Tibial nerve (tissue), 4 donors: ENCODE measurements around the gene LDLRAP1. TPM values are rescaled to one million over a fixed set of nuclear protein-coding genes. Genes with fewer than 3 reads are reported as not detected.

Experiments
- DNase-seq, 2 donors: peaks; one replicate each; pipeline ENCODE4 v3.0.0-alpha.2; 2019; ENCODE audit warnings: low spot score in 2 of 2
- H3K27ac ChIP-seq, 4 donors: fragments of 200-600 bp; sonication (generic) in 3 of 4; one replicate each; pipeline ENCODE4 v1.5.1; 2017 to 2019; ENCODE audit warnings: mild to moderate bottlenecking in 1 of 4
- H3K27me3 ChIP-seq, 2 donors: fragments of 200-600 bp; sonication (generic) in 1 of 2; one replicate each; pipeline versions ENCODE4 v1.5.1 to v1.6.0; 2017 to 2019
- H3K36me3 ChIP-seq, 3 donors: fragments of 200-600 bp; sonication (generic); one replicate each; pipeline ENCODE4 v1.5.1; 2018 to 2019
- H3K4me1 ChIP-seq, 4 donors: fragments of 200-600 bp; sonication (generic) in 3 of 4; one replicate each; pipeline ENCODE4 v1.5.1; 2017 to 2019
- H3K4me3 ChIP-seq, 4 donors: fragments of 200-600 bp; sonication (generic) in 3 of 4; one replicate each; pipeline ENCODE4 v1.5.1; 2017 to 2019; ENCODE audit warnings: mild to moderate bottlenecking in 1 of 4, moderate library complexity in 1 of 4
- H3K9me3 ChIP-seq, 4 donors: fragments of 200-600 bp; sonication (generic) in 3 of 4; one replicate each; pipeline ENCODE4 v1.5.1; 2017 to 2019
- CTCF ChIP-seq, 5 experiments: fragments of 200-600 bp in 3 of 5; fragments of 450-650 bp in 2 of 5; sonication (generic) in 3 of 5; IDR thresholded peaks; one replicate each; pipeline ENCODE4 v1.5.1; 2016 to 2019; ENCODE audit warnings: antibody characterized with exemption in 5 of 5, mild to moderate bottlenecking in 3 of 5, moderate library complexity in 2 of 5
- EP300 ChIP-seq, 2 donors: sonication (generic); formaldehyde crosslinking; IDR thresholded peaks; one replicate each; pipeline ENCODE4 v1.6.1; 2017; ENCODE audit warnings: antibody characterized with exemption in 2 of 2, mild to moderate bottlenecking in 1 of 2
- POLR2A ChIP-seq, 2 donors: fragments of 450-650 bp; IDR thresholded peaks; one replicate each; pipeline ENCODE4 v1.6.1; 2017; ENCODE audit warnings: antibody characterized with exemption in 2 of 2, mild to moderate bottlenecking in 2 of 2, moderate library complexity in 2 of 2
- WGBS, 2 donors: methylation state at CpG; one replicate each; pipeline ENCODE4 v1.1.5; 2018; 5-methylcytosine and 5-hydroxymethylcytosine counted together
- total RNA-seq, 4 donors: library from RNA; depleted of rRNA; stranded (reverse); fragments of >200 nt; gene quantifications; one replicate each; pipeline ENCODE4 v1.1.0, GENCODE V29; 2016

The LDLRAP1 gene
- total RNA-seq, 4 donors from 2014 or later = 10.9 to 28.5 (median 14.7) TPM

GRCh38 chr1:25520446-25521061 lies 22.9 kb upstream of the LDLRAP1 start:
- H3K9me3 ChIP-seq = peaks cover 0 to 9% (median 0%) of the 10 kb centered on the region in 4 donors
- no peaks in the 10 kb centered on the region for H3K27me3 ChIP-seq
- H3K4me3 ChIP-seq = no peak overlapping the region
- peaks cover 0 to 4% (median 0%) of the 10 kb centered on the region in 4 donors for H3K4me1 ChIP-seq
- 11 to 13% methylated on average over 4 of the region's 4 CpGs for WGBS, 2 donors
- no peak overlapping the region for H3K27ac ChIP-seq
- DNase-seq = peak; percentile 53 to 71
- no peak for TF ChIP-seq POLR2A (IDR thresholded peaks at IDR 0.05)
- TF ChIP-seq EP300 (IDR thresholded peaks at IDR 0.05) = no peak
- TF ChIP-seq CTCF (IDR thresholded peaks at IDR 0.05) = peak; percentile 62 to 81 (median 71)
- no peaks in the 10 kb centered on the region for H3K36me3 ChIP-seq

- WGBS, 2 donors = 72 to 73% methylated on average over 5 of the region's 5 CpGs
- Histone ChIP-seq H3K9me3 (peaks cover 0 to 13% (median 0%) of the 10 kb centered on the region in 4 donors), H3K4me3 (no peak overlapping the region), H3K27ac (no peak overlapping the region), H3K27me3 (no peaks in the 10 kb centered on the region), H3K4me1 (peaks cover 0 to 4% (median 0%) of the 10 kb centered on the region in 4 donors), H3K36me3 (no peaks in the 10 kb centered on the region)
- DNase-seq = no peak
- TF ChIP-seq POLR2A (IDR thresholded peaks at IDR 0.05) (no peak), CTCF (IDR thresholded peaks at IDR 0.05) (no peak), EP300 (IDR thresholded peaks at IDR 0.05) (no peak)
Observed at GRCh38 chr1:25522031-25522655, 21.3 kb upstream of the LDLRAP1 start.

DNA sequence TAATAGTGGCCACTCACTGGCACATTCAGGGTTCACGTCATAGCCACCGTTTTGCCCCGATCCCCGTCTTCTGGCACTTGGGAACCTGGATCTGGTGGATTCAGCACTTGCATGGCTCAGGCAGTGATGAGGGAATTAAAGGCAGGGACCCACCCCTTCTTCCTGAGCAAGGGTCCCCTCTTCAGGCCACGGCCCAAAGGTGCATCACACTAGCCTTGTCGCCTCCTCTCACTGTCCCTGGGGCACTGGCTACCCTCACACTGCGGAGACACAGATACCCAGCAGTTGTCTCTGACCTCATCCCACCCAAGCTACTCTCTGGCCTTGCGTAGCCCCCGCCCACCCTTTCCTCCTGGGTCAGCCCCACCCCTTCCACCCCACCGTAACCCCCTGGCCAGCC lies 19.9 kb upstream of the LDLRAP1 start:
- H3K27me3 ChIP-seq = no peaks in the 10 kb centered on the region
- peaks cover 0 to 4% (median 0%) of the 10 kb centered on the region in 4 donors for H3K4me1 ChIP-seq
- TF ChIP-seq POLR2A (IDR thresholded peaks at IDR 0.05) = no peak
- WGBS, 2 donors = 66 to 75% methylated on average over 10 of the region's 10 CpGs
- no peak overlapping the region for H3K4me3 ChIP-seq
- no peak overlapping the region for H3K27ac ChIP-seq
- DNase-seq = no peak
- no peaks in the 10 kb centered on the region for H3K36me3 ChIP-seq
- H3K9me3 ChIP-seq = peaks cover 0 to 13% (median 0%) of the 10 kb centered on the region in 4 donors

DNA sequence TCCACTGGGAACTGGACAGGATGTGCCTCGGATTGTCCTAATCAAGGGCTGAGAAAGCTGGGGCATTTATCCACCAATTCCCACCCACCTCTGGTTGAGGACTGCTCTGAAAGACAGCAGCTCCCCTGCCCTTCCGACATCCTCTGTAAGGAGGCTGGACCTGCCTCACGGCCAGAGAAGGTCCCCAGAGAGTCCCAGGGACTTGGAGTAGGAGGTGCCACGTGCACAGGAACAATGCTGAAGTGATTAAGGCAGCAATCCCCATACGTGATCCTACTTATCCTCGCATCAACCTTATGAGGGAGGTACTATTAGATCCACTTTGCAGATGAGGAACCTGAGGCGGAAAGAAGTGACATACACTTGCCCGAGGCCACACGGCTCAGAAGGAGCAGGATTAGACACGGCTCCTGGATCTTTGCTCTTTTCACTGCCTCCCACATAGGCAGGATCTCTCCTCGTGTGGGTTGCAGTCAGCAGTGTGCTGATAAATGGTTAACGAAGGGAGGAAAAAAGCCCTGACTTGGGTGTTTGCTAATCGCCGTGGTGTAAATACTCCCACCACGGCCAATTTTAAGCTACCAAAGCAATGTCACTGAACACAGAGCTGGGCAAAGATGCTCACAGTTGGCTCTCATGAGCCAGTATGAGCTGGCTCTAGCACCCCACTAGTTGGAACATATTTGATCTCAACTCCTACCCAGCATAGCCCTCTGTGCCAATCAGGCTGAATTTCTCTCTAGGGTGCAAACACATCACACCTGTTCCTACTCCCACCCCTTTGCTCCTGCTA lies 18.6 kb upstream of the LDLRAP1 start:
- H3K4me3 ChIP-seq = no peak overlapping the region
- peaks cover 0 to 4% (median 0%) of the 10 kb centered on the region in 4 donors for H3K4me1 ChIP-seq
- H3K27me3 ChIP-seq = no peaks in the 10 kb centered on the region
- H3K9me3 ChIP-seq = peaks cover 0 to 13% (median 0%) of the 10 kb centered on the region in 4 donors
- no peak overlapping the region for H3K27ac ChIP-seq
- H3K36me3 ChIP-seq = no peaks in the 10 kb centered on the region
- 53 to 54% methylated on average over 15 of the region's 15 CpGs for WGBS, 2 donors
- TF ChIP-seq CTCF (IDR thresholded peaks at IDR 0.05) (no peak), POLR2A (IDR thresholded peaks at IDR 0.05) (no peak), EP300 (IDR thresholded peaks at IDR 0.05) (no peak)
- DNase-seq = no peak

DNA sequence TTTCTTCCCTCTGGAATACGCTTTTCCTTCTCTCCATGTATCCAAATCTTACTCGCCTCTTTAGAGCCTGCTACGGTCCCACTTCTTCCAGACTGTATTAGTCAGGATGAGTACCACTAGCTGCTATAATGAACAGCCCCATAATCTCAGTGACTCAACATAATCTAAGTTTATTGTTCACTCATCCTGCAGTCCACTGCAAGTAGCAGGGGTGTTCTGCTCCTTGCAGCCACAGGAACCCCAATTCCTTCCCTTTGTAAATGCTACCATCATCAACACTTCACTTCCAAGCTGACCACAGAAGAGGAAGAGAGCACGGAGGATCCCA lies 18.1 kb upstream of the LDLRAP1 start:
- Histone ChIP-seq H3K36me3 (no peaks in the 10 kb centered on the region), H3K9me3 (peaks cover 0 to 13% (median 0%) of the 10 kb centered on the region in 4 donors), H3K4me3 (no peak overlapping the region), H3K4me1 (peaks cover 0 to 4% (median 0%) of the 10 kb centered on the region in 4 donors), H3K27me3 (no peaks in the 10 kb centered on the region), H3K27ac (no peak overlapping the region)
- WGBS, 2 donors = 83 to 89% methylated on average over 4 of the region's 4 CpGs
- no peak for DNase-seq
- TF ChIP-seq EP300 (IDR thresholded peaks at IDR 0.05) (no peak), CTCF (IDR thresholded peaks at IDR 0.05) (no peak), POLR2A (IDR thresholded peaks at IDR 0.05) (no peak)
